ENCODE data around the gene ACD.

The ACD gene

DNA sequence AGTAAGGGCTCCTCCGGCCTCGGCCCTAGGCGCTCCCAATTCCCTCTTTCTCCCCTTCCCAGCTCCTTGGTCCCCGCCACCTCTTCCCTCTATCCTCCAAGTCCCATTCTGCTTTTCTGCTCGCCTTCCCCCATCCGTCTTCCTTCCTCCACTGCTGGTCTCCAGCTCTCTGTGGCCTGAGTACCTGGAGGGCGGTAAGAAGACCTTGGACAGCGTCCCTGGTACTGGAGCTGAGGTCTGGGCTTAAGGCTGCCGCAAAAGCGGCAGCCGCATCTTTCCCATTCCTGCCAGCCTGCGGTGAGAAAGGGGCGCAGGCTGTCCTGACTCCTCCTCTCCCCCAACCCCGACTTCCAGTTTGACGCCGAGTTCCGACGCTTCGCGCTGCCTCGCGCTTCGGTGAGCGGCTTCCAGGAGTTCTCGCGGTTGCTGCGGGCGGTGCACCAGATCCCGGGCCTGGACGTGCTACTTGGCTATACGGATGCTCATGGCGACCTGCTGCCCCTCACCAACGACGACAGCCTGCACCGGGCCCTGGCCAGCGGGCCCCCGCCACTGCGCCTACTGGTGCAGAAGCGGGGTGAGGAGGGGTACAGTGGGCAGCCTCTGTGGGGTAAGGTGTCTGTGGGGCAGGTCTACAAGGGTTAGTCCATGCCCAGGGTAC lies 1.2 kb upstream of the ACD start:
- no peak for DNase-seq

GRCh38 chr16:67660564-67661028 lies 536 bp upstream of the ACD start, which contains the start of gene PARD6A:
Gene PARD6A (plus strand): TSS chr16:67660960. CDS start chr16:67661039, 79 bp downstream.
- peak; percentile 90 for DNase-seq

DNA sequence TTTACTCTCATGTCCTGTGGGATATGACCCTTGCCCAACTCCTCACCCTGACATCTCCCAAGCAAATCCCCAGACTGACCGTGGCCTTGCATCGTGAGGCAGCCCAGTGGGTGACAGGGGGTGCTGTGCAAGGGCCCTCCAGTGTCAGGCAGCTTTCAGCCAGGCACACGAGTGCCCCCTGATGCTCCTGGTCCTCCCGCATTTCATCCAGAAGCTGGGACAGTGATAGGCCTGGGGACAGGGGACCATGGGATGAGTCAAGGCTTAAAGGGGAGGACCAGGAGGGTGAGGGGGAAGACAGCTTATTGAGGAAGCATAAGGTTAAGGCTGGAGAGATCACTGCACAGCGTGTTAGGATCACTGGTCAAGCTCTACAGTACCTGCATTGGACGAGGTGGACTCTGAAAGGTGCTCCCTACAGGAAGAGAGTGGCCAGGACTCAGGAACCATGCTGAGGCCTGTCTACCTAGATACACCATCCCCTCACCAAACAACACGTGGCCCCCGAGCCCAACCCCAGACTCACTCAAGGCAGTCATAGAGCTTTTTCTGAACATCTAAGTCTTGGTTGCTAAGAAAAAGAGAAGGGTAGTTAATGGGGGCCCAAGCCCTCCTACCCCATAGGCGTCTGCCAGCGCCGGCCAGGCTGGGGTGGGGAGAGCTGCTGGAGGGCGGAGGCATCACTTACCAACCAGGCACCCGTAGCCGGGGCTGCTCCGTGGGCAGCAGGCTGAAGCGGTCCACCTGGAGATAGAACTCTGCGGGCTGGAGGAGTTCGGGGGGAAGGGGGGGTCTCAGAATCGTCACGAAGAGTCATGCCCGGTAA lies 998 bp downstream of the ACD start:
- DNase-seq, result no peak

DNA sequence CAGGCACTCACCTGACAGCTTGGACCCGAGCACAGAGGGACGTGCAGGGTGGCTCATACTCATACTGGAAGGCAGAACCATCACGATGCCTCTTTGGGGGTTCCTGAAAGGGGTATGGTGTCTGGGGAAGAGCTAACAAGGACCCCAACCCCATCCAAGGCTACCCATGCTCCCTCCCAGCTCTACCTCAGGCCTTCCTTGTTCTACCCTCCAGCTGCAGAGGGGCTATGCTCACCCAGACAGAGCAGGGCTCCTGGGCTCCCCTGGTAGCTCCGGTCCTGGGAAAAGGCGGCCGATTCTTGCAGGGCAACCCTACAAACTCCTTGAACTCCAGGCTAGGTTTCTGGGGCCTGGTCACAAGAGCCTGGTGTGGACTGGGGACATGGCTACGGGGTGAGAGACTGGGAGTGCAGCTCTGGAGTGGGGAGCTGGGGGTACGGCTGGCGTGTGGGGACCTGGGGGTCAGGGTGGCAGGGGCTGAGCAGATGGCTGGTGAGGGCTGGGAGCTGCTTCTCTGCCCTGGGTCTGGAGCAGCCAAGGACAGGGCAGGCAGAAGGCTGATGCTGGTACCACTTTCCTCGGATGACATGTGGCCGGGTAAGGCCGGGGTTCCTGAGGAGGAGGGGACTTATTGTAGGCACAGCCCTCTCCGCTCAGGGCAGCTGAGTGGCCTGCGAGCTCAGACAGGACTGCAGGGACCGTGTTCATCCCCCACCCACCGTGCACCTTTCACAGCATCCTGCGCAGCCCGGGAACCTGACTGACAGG lies 2.1 kb downstream of the ACD start:
- no peak for DNase-seq

GRCh38 chr16:67657017-67657608 lies 2.9 kb downstream of the ACD start:
- DNase-seq, result no peak

GRCh38 chr16:67656344-67657016 lies 3.6 kb downstream of the ACD start:
- no peak for DNase-seq

DNA sequence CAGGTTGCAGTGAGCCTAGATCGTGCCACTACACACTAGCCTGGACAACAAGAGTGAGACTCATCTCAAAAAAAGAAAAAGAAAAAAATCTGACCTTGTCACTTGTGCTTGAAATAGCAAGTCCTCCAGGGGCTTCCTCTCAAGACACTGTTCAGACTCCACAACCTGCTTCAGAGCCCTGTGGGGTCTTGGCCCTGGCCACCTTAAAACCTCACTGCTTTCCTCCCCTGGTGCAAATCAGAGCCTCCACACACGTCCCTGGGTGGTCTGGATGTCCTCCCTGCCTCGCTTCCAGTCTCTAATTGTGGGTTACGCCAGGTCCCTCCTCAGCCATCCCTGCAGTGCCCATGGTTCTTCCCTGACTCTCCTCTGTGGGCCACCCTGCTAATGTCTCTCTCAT lies 4.7 kb downstream of the ACD start:
- no peak for DNase-seq

DNA sequence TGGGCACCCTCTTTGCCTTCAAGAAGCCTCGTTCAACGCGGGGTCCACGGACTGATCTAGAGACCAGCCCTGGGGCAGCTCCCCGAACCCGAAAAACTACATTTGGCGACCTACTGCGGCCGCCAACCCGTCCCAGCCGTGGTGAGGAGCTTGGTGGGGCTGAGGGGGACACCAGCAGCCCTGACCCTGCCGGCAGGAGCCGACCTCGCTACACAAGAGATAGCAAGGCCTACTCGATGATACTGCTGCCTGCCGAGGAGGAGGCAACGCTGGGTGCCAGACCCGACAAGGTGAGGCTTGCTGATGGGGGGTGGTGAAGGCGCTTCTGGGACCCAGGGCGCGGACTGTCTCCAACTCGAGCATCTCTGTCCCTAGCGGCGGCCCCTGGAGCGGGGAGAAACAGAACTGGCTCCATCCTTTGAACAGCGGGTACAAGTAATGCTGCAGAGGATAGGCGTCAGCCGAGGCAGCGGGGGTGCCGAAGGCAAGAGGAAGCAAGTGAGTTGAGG lies 5.6 kb downstream of the ACD start:
- DNase-seq, result no peak

DNA sequence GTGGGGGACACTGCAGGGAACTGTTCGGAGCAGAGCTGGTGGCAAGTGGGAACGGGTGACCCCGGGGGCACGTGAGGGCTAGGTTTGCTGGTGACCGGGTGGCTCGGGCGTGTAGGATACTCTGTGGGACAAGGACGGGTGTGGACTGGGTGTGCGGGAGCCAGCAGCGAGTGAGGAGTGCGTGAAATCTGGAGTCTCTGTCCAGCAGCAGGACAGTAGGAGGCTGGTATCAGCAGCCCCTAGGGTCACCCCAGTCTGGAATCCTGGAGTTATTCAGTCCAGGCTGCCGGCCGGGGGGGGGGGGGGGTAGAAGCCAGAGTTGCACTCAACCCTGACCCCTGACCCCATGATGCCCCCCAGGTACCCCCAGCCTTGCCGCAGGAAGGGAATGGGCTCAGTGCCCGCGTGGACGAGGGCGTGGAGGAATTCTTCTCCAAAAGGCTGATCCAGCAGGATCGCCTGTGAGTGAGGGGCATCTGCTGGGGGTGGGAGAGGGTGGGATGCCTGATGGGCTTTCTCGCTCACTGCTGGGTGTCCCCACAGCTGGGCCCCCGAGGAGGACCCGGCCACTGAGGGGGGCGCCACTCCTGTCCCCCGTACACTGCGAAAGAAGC lies 6.2 kb downstream of the ACD start:
- no peak for DNase-seq

- no peak for DNase-seq
These were observed 6.8 kb downstream of the ACD start for GRCh38 chr16:67653128-67653788.

GRCh38 chr16:67652578-67653127 lies 7.4 kb downstream of the ACD start:
- DNase-seq, result no peak

- DNase-seq, result no peak
These were observed 8.2 kb downstream of the ACD start for GRCh38 chr16:67651847-67652246.

DNA sequence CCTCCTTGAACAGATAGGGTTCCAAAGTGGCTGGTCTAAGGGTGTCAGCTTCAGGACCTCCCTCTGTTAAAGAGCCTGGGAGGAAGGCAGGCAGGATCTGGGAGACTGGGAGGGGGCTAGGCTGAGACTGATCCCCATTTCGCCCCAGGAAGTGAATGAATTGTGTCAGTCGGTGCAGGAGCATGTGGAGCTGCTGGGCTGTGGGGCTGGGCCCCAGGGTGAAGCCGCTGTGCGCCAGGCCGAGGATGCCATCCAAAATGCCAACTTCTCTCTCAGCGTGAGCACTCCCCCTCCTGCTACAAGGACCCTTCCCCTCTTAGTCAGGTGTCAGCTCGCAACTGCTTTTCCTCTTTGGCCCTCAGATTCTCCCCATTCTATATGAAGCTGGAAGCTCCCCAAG lies 9.0 kb downstream of the ACD start:
- DNase-seq, result no peak

- DNase-seq, result no peak
These were observed 10.0 kb downstream of the ACD start for GRCh38 chr16:67650023-67650422.

- DNase-seq, result no peak
These were observed 10.5 kb downstream of the ACD start for GRCh38 chr16:67649494-67649931.

DNA sequence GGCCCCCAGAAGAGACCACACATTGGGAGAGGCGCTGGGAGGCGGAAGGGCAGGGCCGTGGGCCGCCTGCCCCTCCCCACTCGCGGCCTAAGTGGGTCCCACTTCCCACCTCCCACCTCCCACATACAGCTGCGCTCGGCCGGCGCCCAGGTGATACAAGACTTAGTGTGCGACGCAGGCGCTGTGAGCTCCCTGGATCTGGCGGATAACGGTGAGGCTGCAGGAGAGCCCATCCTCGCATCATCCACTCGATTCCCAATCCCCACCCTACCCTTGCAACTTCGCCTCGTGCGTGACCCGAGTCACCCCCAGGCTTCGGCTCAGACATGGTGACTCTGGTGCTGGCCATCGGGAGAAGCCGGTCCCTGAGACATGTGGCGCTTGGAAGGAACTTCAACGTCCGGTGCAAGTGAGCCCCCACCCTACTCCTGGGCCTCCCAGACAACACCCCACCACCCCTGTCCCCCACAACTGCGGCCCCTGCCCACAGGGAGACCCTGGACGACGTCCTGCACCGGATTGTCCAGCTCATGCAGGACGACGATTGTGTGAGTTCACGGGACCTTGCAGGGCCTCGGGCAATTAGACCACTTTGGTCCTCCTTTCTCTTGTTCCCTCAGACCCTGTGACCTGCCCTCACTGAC lies 11.2 kb downstream of the ACD start:
- DNase-seq, result no peak

GRCh38 chr16:67648088-67648763 lies 11.8 kb downstream of the ACD start:
- DNase-seq, result no peak

- DNase-seq, result no peak
These were observed 12.4 kb downstream of the ACD start for GRCh38 chr16:67647681-67648080.

- DNase-seq, result no peak
These were observed 12.9 kb downstream of the ACD start for GRCh38 chr16:67647111-67647651.
